K562 (cell line): ENCODE measurements around the gene CCDC17. TPM values are rescaled to one million over a fixed set of nuclear protein-coding genes. Genes with fewer than 3 reads are reported as not detected.

Source experiments
- ATAC-seq: fragments of 200-7000 bp; cut with Tn5 transposase; 3 replicates; pipeline ENCODE4 v1.9.1; 2020; ENCODE audit warnings: moderate library complexity
- BruUV-seq: library from RNA; stranded (reverse); fragments of 400-500 nt; replicated peaks from 2 replicates; lab custom pipeline; 2021; lab: Mats Ljungman, UMichigan
- CTCF ChIA-PET: fragments of 300-600 bp; formaldehyde crosslinking; extraction: SDS; loops from one replicate; lab custom pipeline; 2021; ENCODE audit warnings: low intra/inter-chr PET ratio; lab: Yijun Ruan, JAX
- POLR2A ChIA-PET: fragments of 300-600, 350-650 bp; sonication (Branson Sonifier 250); formaldehyde crosslinking; extraction: SDS; loops from one replicate; lab custom pipeline; 2021; ENCODE audit warnings: antibody characterized with exemption, inconsistent platforms; lab: Yijun Ruan, JAX
- DNase-seq, 4 experiments: peaks; one replicate each; pipeline versions ENCODE4 v3.0.0 to v3.0.0-alpha.2; 2011 to 2018; ENCODE audit warnings: low spot score in 3 of 4, mixed read lengths in 3 of 4; ENCODE audit errors: extremely low read depth in 1 of 4
- FAIRE-seq: peaks from 2 replicates; lab custom pipeline; 2011; peaks lifted over from hg19 to GRCh38; lab: Jason Lieb, UNC
- H2AFZ ChIP-seq: 2 replicates; pipeline ENCODE4 v1.6.0; 2011; ENCODE audit warnings: low read depth, low read length, control low read depth, inconsistent platforms
- H3K27ac ChIP-seq: fragments of 200-600 bp; 3 replicates; pipeline ENCODE4 v1.8.0; 2011; ENCODE audit warnings: low read depth, mild to moderate bottlenecking, control low read depth, inconsistent platforms, low read length, moderate library complexity, mixed read lengths; ENCODE audit errors: extremely low read depth
- H3K27me3 ChIP-seq, 2 experiments: fragments of 300-600 bp in 1 of 2; 2 replicates in 1 of 2; 3 replicates in 1 of 2; pipeline versions ENCODE4 v1.6.0 to v1.8.0; 2011; ENCODE audit warnings: inconsistent platforms in 2 of 2, low read length in 2 of 2, mild to moderate bottlenecking in 1 of 2, mixed read lengths in 1 of 2, moderate library complexity in 1 of 2; ENCODE audit not compliant: control insufficient read depth in 2 of 2, insufficient read depth in 2 of 2
- H3K36me3 ChIP-seq: fragments of 300-600 bp; 3 replicates; pipeline ENCODE4 v1.8.0; 2011; ENCODE audit warnings: mild to moderate bottlenecking, low read length, inconsistent platforms; ENCODE audit not compliant: control insufficient read depth, insufficient read depth
- H3K4me1 ChIP-seq, 2 experiments: fragments of 200-600 bp in 1 of 2; replicated peaks in 1 of 2; 2 replicates in 1 of 2; 3 replicates in 1 of 2; pipeline versions ENCODE4 v1.5.1 to v1.8.0; 2011; ENCODE audit warnings: inconsistent platforms in 2 of 2, low read length in 2 of 2, mild to moderate bottlenecking in 1 of 2, mixed read lengths in 1 of 2, moderate library complexity in 1 of 2; ENCODE audit not compliant: control insufficient read depth in 2 of 2, insufficient read depth in 2 of 2
- H3K4me2 ChIP-seq: 2 replicates; pipeline ENCODE4 v1.6.1; 2011; ENCODE audit warnings: low read length, control low read depth, inconsistent platforms, mixed read lengths; ENCODE audit not compliant: insufficient read depth
- H3K4me3 ChIP-seq: fragments of 200-600 bp; sonication (generic), shearing (Covaris generic); 2 replicates; pipeline ENCODE4 v1.5.1; 2016; ENCODE audit warnings: control low read depth, inconsistent platforms
- H3K79me2 ChIP-seq: fragments of 200-600 bp; 3 replicates; pipeline ENCODE4 v1.8.0; 2011; ENCODE audit warnings: low read length, inconsistent platforms; ENCODE audit not compliant: control insufficient read depth, insufficient read depth
- H3K9ac ChIP-seq, 2 experiments: 2 replicates each; pipeline versions ENCODE4 v1.6.0 to v1.6.1; 2011; ENCODE audit warnings: low read depth in 2 of 2, low read length in 2 of 2, control low read depth in 1 of 2, inconsistent platforms in 1 of 2, mild to moderate bottlenecking in 1 of 2, mixed read lengths in 1 of 2; ENCODE audit not compliant: insufficient read depth in 1 of 2
- H3K9me1 ChIP-seq: one replicate; pipeline ENCODE4 v1.6.0; 2011; ENCODE audit warnings: inconsistent platforms, mild to moderate bottlenecking, low read length, moderate library complexity; ENCODE audit not compliant: control insufficient read depth, insufficient read depth
- H3K9me3 ChIP-seq: replicated peaks from 2 replicates; pipeline ENCODE4 v1.5.1; 2011; ENCODE audit warnings: low read depth, low read length, inconsistent platforms; ENCODE audit not compliant: control insufficient read depth, insufficient read depth
- H4K20me1 ChIP-seq: replicated peaks from 2 replicates; pipeline ENCODE4 v1.6.1; 2011; ENCODE audit warnings: low read length, inconsistent platforms, mixed read lengths; ENCODE audit not compliant: control insufficient read depth, insufficient read depth
- ATF2 ChIP-seq: sonication (generic); formaldehyde crosslinking; IDR thresholded peaks from 2 replicates; pipeline ENCODE4 v1.8.1; 2022; ENCODE audit warnings: missing genetic modification reagents
- ATF4 ChIP-seq: fragments of 450-650 bp; formaldehyde crosslinking; IDR thresholded peaks from 2 replicates; pipeline ENCODE4 v1.4.0; 2022; ENCODE audit warnings: mild to moderate bottlenecking, moderate library complexity
- BHLHE40 ChIP-seq: IDR thresholded peaks from 2 replicates; pipeline ENCODE4 v1.6.1; 2011; ENCODE audit warnings: low read length, improper control_type of control experiment
- BRCA1 ChIP-seq, 2 experiments: fragments of 450-650 bp in 1 of 2; sonication (generic) in 1 of 2; formaldehyde crosslinking in 1 of 2; IDR thresholded peaks; 2 replicates each; pipeline versions ENCODE4 v1.5.0 to v1.6.1; 2017 to 2020; ENCODE audit warnings: mild to moderate bottlenecking in 1 of 2, missing genetic modification reagents in 1 of 2
- HOXB6 ChIP-seq: fragments of 250-450 bp; sonication (Bioruptor Pico); IDR thresholded peaks from 2 replicates; pipeline ENCODE4 v1.5.1; 2022; ENCODE audit warnings: mild to moderate bottlenecking, borderline replicate concordance
- KHSRP ChIP-seq: fragments of 450-650 bp; IDR thresholded peaks from 2 replicates; pipeline ENCODE4 v1.6.1; 2017
- POLR2A ChIP-seq: fragments of 450-650 bp; conservative IDR thresholded peaks from 2 replicates; pipeline ENCODE4 v1.6.1; 2016
- SMARCB1 ChIP-seq: IDR thresholded peaks from 2 replicates; pipeline ENCODE4 v1.6.1; 2011; ENCODE audit warnings: improper control_type of control experiment, low read depth; ENCODE audit not compliant: insufficient read length
- TEAD4 ChIP-seq, 2 experiments: sonication (generic) in 1 of 2; formaldehyde crosslinking in 1 of 2; IDR thresholded peaks; 2 replicates each; pipeline versions ENCODE4 v1.6.1 to v1.8.0; 2012 to 2022; ENCODE audit warnings: borderline replicate concordance in 1 of 2, inconsistent platforms in 1 of 2, low read length in 1 of 2, mild to moderate bottlenecking in 1 of 2, missing genetic modification reagents in 1 of 2
- TFAP4 ChIP-seq: sonication (generic); formaldehyde crosslinking; IDR thresholded peaks from 2 replicates; pipeline ENCODE4 v1.8.0; 2022; ENCODE audit warnings: missing genetic modification reagents, mild to moderate bottlenecking, moderate library complexity, borderline replicate concordance
- YY1 ChIP-seq, 3 experiments: IDR thresholded peaks; 2 replicates each; pipeline ENCODE4 v1.6.1; 2011; ENCODE audit warnings: low read length in 2 of 3, mild to moderate bottlenecking in 2 of 3, moderate library complexity in 2 of 3, borderline replicate concordance in 1 of 3, control low read depth in 1 of 3, low read depth in 1 of 3; ENCODE audit not compliant: insufficient read depth in 3 of 3, insufficient replicate concordance in 2 of 3, control insufficient read depth in 1 of 3, insufficient read length in 1 of 3; ENCODE audit errors: extremely low read depth in 1 of 3
- ZNF766 ChIP-seq: fragments of 200-800 bp; sonication (Bioruptor generic); conservative IDR thresholded peaks from 2 replicates; pipeline ENCODE4 v1.6.1; 2016; ENCODE audit warnings: missing genetic modification characterization, missing compliant biosample characterization
- ZSCAN29 ChIP-seq: fragments of 450-650 bp; IDR thresholded peaks from 2 replicates; pipeline ENCODE4 v1.6.1; 2017
- whole genome bisulfite sequencing: fragments of 100-300 bp; shearing (Covaris generic); methylation state at CpG from one replicate; pipeline ENCODE4 v1.1.6; 2016; ENCODE audit warnings: low coverage, mixed read lengths; ENCODE audit not compliant: insufficient coverage; ENCODE audit errors: missing lambda C conversion rate; 5-methylcytosine and 5-hydroxymethylcytosine counted together
- in situ Hi-C: fragments of 300-500 bp; cut with MboI; formaldehyde crosslinking; loops from 4 replicates; pipeline ENCODE4 v1.15.0; 2018; ENCODE audit warnings: inconsistent platforms, mixed read lengths
- intact Hi-C: fragments of 100-400 bp; cut with micrococcal nuclease; formaldehyde crosslinking; loops from 2 replicates; pipeline ENCODE4 v1.14.2; 2022
- polyA plus RNA-seq, 8 experiments: library from polyadenylated mRNA; depleted of rRNA in 4 of 8; stranded (reverse) in 5 of 8; unstranded in 3 of 8; fragments of >200 nt; fragmentation: Nextera tagmentation in 2 of 8; fragmentation: Illumina TruSeq in 1 of 8; extraction: Ambion mirVana in 2 of 8; extraction: Trizol in 1 of 8; gene quantifications; 2 replicates each; pipeline versions ENCODE4 v1.2.1 to v1.2.3, GENCODE V29; 2011 to 2014; ENCODE audit warnings: inconsistent platforms in 1 of 8, missing spikeins in 1 of 8
- total RNA-seq, 7 experiments: library from RNA; depleted of rRNA in 6 of 7; stranded (reverse); fragments of >200 nt in 6 of 7; fragmentation: Illumina TruSeq in 2 of 7; extraction: Trizol in 2 of 7; gene quantifications; 2 replicates each; pipeline versions ENCODE4 v1.2.1 to v1.2.3, GENCODE V29; 2011 to 2021; ENCODE audit warnings: low replicate concordance in 1 of 7
- TF ChIP-seq, protein P1 (sequence below): fragments of 450-650 bp; IDR thresholded peaks from 2 replicates; pipeline ENCODE4 v1.6.1; 2017; ENCODE audit warnings: antibody characterized with exemption, mild to moderate bottlenecking

Gene CCDC17
- total and polyA plus RNA-seq, 9 of the 15 experiments (the other 6 are each of a cell fraction or from before 2014, with no cell fraction given), result 0.20 to 2.4 (median 0.85) TPM

- DNase-seq (peak; percentile 98 to 100 (median 98)), ATAC-seq (peak; percentile 91), FAIRE-seq (peak; percentile 99)
- H3K9me1 ChIP-seq, result peaks cover 3% of the 10 kb centered on the region
- WGBS, result under 1% methylated on average over 19 of the region's 19 CpGs
- no peaks in the 10 kb centered on the region for H3K27me3 ChIP-seq
- peaks cover 28% of the 10 kb centered on the region for H4K20me1 ChIP-seq
- peak overlapping the region; percentile 88 for H3K4me3 ChIP-seq
- H3K36me3 ChIP-seq, result peaks cover 33% of the 10 kb centered on the region
- TSS peak; percentile 78 for BruUV-seq
- H3K4me2 ChIP-seq, result peak overlapping the region; percentile 99
- peaks cover 6 to 21% of the 10 kb centered on the region in 2 experiments; a peak in 4 of 5 replicates for H3K4me1 ChIP-seq
- intact Hi-C loops (loop anchor here (5.0 kb wide), 2 partner anchors 104 to 169 kb away; partner anchors contain the start of genes GPBP1L1, IPP and TMEM69), in situ Hi-C loops (no loop called here)
- ChIA-PET POLR2A (interaction anchor here (0.6 to 10.2 kb wide), 25 partner anchors 9 to 858 kb away, joined by 3 to 142 read pairs (median 6); partner anchors contain the start of genes AKR1A1, CCDC163, MMACHC and MUTYH), CTCF (no interaction called here)
- no peaks in the 10 kb centered on the region for H3K9me3 ChIP-seq
- peak overlapping the region; percentile 99 to 100 for H3K9ac ChIP-seq
- H3K27ac ChIP-seq, result peak overlapping the region; percentile 97
- peaks cover 48% of the 10 kb centered on the region for H3K79me2 ChIP-seq
- H2AFZ ChIP-seq, result peak overlapping the region; percentile 100
- TF ChIP-seq BHLHE40, result 0 out of 2 replicates have a peak, but pooled peaks have one; percentile 45
- TF ChIP-seq SMARCB1, result no peak
- TF ChIP-seq ZNF766 (CRISPR knock-in tag), result no peak
- TF ChIP-seq BRCA1 (IDR thresholded peaks at IDR 0.05), result no peak
- TF ChIP-seq BRCA1 (CRISPR knock-in tag; IDR thresholded peaks at IDR 0.05), result no peak
- no peak for TF ChIP-seq YY1 (IDR thresholded peaks at IDR 0.05; ENCODE audit: borderline replicate concordance in 1 of 3, control insufficient read depth in 1 of 3, extremely low read depth in 1 of 3, insufficient read depth in 3 of 3, insufficient read length in 1 of 3, insufficient replicate concordance in 2 of 3, low read depth in 1 of 3, low read length in 2 of 3)
- TF ChIP-seq HOXB6 (CRISPR knock-in tag), result no peak
- no peak for TF ChIP-seq TEAD4 (IDR thresholded peaks at IDR 0.05; ENCODE audit: low read length)
- TF ChIP-seq TEAD4 (CRISPR knock-in tag; IDR thresholded peaks at IDR 0.05; ENCODE audit: borderline replicate concordance), result no peak
- TF ChIP-seq ATF4, result no peak
- TF ChIP-seq ATF2 (CRISPR knock-in tag), result no peak
- TF ChIP-seq, protein P1, sequence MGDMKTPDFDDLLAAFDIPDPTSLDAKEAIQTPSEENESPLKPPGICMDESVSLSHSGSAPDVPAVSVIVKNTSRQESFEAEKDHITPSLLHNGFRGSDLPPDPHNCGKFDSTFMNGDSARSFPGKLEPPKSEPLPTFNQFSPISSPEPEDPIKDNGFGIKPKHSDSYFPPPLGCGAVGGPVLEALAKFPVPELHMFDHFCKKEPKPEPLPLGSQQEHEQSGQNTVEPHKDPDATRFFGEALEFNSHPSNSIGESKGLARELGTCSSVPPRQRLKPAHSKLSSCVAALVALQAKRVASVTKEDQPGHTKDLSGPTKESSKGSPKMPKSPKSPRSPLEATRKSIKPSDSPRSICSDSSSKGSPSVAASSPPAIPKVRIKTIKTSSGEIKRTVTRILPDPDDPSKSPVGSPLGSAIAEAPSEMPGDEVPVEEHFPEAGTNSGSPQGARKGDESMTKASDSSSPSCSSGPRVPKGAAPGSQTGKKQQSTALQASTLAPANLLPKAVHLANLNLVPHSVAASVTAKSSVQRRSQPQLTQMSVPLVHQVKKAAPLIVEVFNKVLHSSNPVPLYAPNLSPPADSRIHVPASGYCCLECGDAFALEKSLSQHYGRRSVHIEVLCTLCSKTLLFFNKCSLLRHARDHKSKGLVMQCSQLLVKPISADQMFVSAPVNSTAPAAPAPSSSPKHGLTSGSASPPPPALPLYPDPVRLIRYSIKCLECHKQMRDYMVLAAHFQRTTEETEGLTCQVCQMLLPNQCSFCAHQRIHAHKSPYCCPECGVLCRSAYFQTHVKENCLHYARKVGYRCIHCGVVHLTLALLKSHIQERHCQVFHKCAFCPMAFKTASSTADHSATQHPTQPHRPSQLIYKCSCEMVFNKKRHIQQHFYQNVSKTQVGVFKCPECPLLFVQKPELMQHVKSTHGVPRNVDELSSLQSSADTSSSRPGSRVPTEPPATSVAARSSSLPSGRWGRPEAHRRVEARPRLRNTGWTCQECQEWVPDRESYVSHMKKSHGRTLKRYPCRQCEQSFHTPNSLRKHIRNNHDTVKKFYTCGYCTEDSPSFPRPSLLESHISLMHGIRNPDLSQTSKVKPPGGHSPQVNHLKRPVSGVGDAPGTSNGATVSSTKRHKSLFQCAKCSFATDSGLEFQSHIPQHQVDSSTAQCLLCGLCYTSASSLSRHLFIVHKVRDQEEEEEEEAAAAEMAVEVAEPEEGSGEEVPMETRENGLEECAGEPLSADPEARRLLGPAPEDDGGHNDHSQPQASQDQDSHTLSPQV, result no peak
- no peak for TF ChIP-seq KHSRP
- TF ChIP-seq POLR2A, result no peak
- peak; percentile 96 for TF ChIP-seq TFAP4 (CRISPR knock-in tag)
- TF ChIP-seq ZSCAN29, result no peak
Observed at GRCh38 chr1:45583264-45583665, 40.6 kb downstream of the CCDC17 start.
